ENCODE results near the gene TMEM117.

GRCh38 chr12:44154128-44154527 is 318.2 kb downstream of the TMEM117 start:
- TF ChIP-seq CTCF (IDR thresholded peaks at IDR 0.05) (no peak), POLR2A (IDR thresholded peaks at IDR 0.05) (no peak)

All from sigmoid colon (tissue), 3 donors.